Measurements from ENCODE around the gene ALOX12B.
"Not testable (repeated sequence)": the region's sequence is repeated elsewhere in the genome, so short reads cannot be mapped to it uniquely, and the experiment has no call there.

ALOX12B gene

DNA sequence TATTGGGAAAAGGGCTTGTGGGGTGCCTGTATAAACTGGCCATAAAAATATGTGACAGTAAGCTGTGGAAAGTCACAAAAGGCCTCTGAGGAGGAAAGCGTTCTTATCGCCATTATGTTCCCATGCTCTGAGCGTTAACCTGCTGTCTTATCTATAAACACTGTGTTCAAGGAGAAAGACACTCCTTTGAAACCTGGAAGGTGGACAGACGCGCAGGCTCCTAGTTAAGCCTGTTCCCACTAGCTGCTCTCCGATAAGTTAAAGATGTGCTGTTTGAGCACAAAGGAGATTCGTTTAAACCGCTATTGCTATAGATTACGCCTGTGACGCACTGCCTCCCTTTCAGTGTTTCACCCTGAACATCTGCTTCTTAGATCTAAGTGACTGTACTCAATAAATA, 5.2 kb downstream of the ALOX12B start:
- no peak for DNase-seq (ENCODE audit: low spot score)

DNA sequence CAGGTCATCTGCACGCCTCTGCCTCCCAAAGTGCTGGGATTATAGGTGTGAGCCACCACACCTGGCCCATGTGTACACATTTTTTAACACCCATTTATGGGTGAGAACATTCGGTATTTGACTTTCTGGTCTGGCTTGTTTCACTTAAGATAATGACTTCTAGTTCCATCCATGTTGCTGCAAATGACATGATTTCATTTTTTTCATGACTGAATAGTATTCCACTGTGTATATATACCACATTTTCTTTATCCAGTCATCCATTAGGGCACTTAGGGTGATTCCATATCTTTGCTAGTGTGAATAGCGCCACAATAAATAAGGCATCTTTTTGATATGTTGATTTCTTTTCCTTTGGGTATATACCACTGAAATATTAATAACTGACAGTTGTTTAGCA, 5.6 kb downstream of the ALOX12B start:
- DNase-seq (ENCODE audit: low spot score): no peak

DNA sequence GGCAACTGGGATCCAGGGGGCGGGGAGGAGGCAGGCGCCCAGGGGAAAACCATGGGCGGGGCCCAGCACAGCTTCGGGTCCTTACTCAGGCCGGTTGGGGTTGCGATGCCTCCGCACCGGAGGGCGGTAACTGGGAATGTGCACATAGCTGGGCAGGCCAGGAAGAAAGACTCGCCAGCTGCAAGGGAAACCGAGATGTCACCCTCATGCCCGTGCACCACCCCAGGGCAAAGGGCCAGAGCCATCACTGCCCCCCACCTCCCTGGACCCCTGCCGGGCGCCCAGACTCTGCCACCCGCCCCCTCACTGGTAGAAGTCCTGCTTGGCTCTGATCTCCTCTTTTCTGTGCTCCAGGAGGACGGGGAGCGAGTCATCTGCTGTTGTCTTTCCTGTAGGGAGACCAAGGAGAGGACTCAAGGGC, 6.7 kb downstream of the ALOX12B start:
- DNase-seq (ENCODE audit: low spot score): no peak

DNA sequence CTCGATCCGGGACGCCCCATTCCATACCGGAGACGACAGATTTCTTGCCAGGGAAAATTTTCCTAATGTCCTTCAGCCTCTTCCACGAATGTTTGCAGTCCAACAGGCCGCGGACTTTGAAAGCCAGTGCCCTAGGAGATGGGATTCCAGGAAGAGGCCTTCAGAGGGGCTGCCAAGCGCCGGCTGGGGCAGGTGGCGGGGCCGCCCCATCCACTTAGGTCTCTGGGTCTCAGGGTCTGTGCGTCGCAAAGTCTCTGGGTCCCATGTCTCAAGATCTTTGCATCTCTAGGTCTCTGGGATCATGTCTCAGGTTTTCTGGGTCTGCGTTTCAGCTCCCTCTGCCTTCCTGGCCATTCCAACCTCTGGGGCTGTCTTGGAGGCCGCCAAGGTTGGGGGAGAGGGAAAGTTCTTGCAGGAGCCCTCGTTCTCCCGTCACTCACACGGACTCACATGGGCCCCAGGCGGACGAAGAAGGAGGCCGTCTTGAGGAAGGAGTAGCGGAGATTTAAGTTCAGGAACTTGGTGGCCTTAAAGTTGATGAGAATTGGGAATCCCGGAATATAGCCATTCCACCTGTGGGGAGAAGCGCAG, 7.2 kb downstream of the ALOX12B start:
- no peak for DNase-seq (ENCODE audit: low spot score)

DNA sequence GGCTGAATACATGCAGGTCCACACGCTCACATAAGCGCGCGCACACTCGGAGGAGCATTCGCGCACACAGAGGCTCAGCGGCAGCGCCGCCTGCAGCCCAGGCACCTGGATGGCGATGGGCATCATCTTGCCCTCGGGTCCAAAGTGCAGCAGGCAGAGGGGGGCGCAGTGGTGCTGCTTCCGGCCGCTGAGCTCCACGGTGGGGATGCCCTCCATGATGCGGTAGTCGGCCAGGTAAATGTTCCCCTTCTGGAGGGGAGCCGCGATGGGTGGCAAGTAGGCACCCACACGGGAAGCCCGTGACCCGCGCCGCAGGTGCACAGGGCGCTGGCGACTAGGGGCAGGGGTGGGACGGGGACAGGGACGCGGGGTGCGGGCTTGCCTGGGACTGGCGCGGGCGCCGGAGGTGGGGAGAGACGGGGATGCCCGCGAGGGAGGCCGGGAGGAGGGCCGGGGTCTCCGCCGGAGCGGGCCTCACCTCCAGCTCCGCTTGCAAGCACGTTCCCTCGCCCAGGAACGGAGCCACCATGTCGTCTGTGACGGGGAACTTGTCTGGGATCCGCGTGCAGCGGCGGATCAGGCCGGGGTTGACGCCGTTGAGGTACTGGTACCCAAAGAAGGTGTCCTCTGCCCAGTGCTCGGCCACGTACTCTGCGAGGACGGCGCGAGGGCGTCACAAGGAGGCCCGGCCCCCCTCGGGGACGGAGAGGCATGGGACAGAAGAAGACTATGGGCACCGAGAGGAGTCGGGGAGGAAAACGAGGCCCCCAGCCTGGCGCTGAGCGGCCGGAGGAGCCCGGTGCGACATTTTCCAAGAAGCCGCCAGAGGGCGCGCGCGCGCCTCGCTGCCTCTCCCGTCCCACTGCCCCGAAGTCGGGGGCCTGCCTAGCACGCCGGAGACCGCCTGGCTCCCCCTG, 8.0 kb downstream of the ALOX12B start:
- DNase-seq (ENCODE audit: low spot score): peak; percentile 94

DNA sequence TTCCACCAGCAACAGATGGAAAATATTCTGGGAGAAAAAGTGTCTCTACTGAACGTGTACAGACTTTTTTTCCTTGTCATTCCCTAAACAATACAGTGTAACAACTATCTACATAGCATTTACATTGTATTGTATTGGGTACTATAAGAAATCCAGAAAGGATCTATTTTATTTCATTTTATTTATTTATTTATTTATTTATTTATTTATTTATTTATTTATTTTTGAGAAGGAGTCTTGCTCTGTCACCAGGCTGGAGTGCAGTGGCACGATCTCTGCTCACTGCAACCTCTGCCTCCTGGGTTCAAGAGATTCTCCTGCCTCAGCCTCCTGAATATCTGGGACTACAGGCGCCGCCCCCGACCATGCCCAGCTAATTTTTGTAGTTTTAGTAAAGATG, 9.6 kb downstream of the ALOX12B start:
- not testable (repeated sequence) for DNase-seq (ENCODE audit: low spot score)

DNA sequence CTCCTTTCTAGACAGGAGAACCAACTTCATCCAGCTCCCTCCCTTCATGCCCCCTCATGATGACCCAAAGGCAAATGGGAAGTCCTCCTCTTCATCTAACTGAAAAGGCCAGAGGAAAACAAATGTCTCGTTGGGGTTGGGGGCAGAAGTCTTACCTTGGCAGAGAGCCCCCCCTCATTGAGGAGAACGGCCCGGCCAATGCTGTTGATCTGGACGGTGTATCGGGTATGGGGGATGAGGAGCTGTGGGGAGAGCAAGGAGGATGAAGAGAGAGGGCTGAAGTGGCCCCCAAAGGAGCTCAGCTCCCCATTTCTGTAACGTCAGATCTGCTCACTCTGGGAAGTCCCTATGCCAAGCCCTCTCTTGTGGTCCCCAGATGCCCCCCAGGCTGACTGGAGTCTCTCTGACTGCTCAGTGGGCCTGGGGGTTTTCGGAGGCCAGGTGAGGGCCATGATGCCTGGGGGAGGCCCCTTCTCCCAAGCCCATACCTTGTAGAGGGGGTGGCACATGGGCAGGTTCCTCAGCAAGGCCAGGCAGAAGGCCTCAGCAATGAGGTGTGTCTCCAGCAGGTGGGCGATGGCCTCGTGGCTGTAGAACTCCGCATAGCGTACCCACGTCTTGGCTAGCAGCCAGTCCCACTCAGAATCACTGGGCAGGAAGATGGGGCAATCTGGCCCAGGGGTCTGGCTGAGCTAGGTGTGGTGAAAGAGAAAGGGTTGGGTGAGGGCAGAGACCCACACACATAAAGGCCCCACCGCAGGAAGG, 10.8 kb downstream of the ALOX12B start:
- DNase-seq (ENCODE audit: low spot score): no peak

DNA sequence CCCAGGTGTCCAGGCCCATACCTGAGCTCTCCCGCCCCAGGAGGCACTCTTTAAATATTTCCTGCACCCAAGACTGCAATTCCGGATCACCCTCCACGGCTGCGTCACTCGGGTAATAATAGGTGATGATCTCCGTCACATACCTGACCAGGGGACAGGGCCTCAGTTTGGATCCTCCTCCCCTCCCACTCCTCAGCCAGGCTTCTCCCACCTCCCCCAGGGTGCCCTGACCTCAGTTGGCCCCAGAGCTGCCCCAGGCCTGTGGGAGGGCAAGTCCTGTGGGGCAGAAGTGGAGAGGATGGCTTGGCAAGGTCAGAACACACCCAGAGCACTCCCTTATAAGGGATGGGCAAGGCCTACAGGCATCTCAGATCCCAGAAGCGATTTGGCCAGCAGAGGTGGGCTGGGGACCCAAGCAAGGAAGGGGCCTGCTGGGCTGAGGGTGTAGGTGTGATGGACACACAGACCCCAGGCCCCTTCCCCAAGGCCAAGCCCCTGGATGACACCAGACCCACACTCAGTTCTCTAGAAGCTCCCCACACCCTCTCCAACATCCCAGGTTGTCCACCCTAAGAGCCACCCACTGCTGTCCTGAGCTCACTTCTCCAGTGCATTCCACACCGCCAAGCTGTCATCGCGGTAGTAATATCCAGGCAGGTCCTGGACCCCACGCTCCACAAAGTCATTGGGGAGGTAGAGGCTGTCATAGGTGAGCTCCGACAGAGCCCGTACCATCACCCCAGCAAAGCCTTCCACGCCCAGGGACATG, 11.8 kb downstream of the ALOX12B start:
- DNase-seq (ENCODE audit: low spot score): no peak

DNA sequence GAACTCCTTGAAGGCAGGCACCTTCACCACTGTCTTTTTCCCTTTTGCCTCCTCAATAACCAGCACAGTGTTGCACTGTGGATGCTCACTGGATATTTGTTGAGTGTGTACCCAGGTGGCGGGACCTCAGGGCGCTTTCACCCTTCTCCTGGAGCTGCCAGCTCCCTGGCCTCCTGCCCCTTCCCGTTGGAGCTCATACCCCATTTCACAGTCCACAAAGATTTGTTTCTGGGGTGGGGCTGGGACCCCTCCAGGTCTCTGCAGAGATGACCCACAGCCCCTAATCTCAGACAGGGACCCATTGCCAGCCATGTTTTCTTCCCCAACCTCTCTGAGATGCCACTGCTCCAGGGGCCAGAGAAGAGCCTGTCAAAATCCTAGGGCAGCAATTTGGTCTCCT, 12.4 kb downstream of the ALOX12B start:
- no peak for DNase-seq (ENCODE audit: low spot score)

DNA sequence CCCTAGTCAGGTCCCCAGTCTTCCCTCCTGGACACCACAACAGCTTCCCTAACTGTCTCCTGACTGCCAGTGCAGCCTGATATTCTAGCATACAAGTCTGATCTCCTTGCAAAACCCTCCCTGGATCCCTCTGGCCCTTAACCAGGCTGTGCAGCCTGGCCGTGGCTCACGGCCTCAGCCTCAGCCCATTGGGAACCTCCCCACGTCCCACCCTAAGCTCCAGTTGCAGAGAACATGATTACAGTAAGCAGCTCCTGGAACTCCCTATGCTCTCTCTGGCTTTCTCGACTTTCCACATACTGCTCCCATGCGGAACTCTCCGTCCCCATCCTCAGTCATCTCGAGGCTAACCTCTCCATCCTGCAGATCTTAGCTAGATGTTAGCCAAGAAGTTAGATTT, 13.0 kb downstream of the ALOX12B start:
- DNase-seq (ENCODE audit: low spot score): no peak

DNA sequence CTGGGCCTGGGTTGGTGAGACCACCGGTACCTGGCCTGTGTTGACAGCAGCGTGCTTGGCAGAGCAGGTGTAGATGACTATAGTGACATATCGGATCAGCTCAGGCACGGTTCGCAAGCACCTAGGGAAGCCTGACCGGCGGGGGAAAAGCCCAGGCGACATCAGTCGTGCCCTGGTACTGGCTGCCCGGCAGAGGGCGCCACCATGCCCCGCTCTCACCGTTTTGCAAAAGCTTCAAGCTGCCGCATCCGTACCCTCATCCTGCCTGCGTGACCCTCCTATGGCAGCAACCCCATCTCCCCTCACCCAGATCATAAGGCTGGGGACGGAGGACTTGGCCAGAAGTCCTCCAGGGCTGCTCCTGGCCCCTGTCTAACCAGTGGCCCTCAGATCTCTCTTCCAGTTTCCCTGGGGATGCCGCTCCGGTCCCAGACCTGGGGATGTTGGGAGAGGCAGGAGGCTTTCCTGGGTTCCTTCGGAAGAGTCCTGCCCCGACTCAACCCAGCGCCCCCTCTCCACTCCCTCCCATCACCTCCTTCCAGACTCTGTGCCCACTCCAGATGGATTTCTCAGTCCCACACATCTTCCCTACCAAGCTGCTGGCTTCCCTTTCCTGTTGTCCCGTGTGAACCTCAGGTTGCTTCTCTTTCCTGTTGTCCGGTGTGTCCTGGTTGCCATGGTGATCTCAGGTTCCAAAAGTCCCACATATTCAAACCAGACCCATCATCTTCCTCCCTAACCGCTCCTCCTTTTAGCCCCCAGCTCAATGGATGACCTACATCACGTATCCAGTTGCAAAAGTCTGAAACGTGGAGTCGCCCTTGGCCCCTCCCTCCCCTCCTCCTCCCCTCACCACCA, 13.7 kb downstream of the ALOX12B start:
- peak; percentile 92 for DNase-seq (ENCODE audit: low spot score)

DNA sequence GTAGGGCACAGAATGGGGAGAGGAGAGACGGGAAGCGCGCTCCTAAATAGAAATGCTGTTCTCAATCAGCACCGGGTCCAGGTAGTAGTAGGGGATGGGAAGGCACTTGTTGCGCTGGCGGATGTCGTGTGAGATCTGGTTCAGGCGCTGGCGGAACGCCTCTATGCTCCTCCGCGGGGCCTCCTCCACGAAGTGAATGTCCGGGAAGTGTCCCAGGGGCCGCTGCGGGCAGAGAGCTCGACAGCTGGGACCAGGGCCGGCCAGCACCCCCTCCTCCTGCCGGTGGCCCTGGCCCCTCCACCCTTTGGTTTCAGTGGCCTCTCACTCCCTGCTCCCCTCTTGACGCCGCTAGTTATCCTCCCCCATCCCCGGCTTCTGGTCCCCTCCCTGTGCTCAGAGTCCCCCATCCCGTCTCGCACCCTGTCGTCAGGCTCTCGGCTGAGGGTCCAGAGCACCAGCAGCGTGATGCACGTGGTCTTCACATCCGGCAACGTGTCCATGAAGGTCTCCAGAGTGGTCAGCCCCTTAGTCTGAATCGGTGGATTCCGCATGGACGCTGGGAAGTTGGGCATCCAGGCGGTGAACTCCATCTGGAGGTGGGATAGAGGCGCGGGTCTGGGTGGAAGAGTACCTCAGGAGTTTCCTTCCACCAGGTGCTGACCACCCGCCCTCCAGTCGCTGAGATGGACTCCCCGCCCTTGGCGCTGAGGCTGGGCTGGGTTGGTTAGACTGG, 14.6 kb downstream of the ALOX12B start:
- DNase-seq (ENCODE audit: low spot score): no peak

DNA sequence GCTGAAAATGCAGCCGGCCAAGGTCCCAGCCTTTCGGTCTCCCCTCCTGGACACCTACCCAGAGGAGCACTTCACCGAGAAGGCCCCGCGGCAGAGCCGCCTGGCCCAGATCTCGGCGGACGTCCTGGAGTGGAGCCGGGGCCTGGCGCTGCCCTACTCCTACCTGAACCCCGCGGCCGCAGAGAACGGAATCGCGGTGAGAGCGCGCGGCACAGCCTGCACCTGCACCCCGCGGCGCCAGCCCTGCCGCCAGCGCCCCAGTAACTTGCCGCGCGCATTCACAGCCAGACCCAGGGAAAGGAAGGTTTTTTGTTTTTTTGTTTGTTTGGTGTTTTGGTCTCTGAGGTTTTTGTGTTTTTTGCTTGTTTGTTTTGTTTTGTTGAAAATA, 15.2 kb downstream of the ALOX12B start:
- no peak for DNase-seq (ENCODE audit: low spot score)

DNA sequence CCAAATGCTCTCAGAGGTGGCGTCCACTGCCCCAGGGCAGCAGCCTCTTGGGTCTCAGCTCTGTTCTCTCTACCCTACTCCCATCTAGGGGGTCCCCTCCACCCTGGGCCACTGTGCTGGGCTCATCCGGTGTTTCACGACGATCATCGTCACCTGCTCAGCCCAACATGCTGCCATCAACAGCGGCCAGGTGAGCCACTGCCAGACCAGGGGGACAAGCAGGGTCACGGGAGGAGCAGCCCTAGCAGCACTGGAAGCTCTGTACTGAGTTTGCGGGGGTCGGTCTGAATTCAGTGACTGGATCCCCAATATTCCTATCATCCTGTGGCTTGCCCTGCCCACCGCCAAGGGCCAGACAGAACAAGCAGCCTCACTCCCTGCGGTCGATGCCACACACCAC, 16.0 kb downstream of the ALOX12B start:
- no peak for DNase-seq (ENCODE audit: low spot score)

DNA sequence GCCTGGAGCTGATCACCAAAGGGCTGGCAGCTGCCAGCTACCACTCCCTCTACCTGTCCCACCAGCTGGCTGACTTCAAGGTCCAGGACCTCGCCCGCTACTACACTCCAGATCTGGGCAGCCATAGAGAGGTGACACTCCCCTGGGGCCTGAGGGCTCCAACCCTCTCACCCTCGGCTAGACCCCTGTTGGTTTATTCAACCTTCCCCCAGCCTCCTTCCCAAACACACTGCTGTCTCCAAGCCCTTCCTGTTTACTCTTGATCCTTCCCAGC, 18.0 kb downstream of the ALOX12B start:
- DNase-seq (ENCODE audit: low spot score): no peak

DNA sequence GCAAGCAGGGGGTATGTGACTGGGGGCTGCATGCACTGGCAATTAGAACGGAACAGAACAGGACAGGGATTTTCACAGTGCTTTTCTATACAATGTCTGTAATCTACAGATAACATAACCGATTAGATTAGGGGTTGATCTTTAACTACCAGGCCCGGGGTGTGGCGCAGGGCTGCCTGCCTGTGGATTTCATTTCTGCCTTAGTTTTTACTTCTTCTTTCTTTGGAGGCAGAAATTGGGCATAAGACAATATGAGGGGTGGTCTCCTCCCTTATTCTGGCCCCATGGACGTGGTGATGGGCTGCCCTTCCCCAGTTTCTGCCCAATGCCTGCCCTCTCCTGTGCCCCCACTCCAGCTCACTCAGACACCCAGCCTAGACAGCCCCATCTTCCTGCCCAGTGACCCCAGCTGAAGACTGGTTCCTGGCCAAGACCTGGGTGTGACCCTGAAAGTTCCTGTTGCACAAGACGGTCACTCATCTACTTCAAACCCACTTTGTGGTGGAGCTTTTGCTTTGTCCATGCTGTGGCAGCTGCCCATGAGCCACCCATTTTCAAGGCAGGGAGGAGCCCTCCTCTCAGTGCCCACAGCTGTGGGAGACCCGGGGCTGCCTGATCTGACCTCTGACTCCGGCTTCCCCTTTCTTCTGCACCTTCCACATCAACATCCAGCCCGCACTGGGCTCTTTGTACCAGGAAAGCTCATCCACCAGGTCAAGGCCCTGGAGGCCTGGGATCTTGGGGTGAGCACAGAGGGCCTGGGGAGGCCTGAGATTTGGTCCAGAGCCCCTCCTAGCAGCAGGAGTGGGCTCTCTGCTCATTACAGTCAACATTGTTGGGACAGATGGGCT, 18.6 kb downstream of the ALOX12B start:
- no peak for DNase-seq (ENCODE audit: low spot score)

DNA sequence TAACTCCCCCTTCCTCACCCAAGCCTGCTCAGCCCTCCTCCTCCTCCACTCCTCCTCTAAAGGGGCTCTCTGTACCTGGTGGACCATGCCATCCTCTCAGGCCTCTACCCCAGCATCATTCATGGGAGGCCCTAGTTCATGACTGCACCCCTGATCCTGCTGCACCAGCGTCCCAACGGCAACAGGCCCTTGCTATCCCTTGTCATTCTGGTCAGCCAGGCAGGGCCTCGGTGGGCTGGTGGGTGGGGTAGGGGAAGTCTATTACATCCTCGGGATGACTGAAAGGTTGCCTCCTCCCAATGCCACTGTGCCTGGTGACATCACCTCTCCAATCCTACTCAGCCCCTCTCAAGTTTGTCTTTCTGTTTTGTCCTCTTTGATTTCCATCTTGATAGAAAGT, 19.7 kb downstream of the ALOX12B start:
- DNase-seq (ENCODE audit: low spot score): no peak

DNA sequence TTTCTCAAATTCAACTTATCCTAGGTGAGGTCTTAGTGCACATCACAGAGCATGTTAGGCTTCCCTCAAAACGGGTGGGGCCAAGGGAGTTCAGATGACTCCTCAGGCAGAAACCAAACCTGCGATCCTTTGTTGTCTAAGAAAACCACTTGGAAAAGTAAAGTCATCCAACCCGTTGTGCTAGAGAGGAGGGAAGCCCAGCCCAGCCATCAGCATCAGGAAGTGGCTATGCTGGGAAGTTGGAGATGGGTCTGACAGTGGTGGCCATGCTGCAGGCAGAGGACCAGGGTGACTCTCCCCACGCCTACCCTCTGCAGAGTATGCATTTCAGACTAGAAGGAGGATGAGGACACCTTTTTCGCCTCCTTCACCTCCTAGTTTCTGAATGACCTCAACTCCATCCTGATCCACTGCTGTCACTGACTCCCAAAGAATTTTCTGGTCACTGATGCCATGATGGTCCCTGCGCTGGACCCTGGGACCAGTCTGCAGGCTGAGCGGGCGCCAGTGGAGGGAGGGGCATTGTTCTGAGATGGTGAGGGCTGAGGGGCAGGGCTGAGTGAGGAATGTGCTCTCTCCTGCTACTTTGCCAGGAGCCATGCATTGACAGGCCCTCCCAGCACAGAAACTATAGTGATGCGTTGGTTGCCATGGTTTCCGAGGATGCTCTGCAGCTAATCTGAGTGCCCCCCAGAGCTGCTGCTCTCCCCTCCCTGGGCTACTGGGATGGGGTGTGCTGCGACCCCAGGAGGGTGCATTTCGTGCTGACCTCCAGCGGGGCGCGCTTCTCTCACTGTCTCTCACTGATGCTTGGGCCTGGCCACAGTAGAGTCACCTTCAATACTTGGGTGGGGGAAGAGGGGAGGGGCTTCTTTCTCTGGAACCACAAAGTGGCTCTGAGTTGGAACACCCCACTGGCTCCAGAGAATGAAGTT, 20.4 kb downstream of the ALOX12B start:
- no peak for DNase-seq (ENCODE audit: low spot score)

DNA sequence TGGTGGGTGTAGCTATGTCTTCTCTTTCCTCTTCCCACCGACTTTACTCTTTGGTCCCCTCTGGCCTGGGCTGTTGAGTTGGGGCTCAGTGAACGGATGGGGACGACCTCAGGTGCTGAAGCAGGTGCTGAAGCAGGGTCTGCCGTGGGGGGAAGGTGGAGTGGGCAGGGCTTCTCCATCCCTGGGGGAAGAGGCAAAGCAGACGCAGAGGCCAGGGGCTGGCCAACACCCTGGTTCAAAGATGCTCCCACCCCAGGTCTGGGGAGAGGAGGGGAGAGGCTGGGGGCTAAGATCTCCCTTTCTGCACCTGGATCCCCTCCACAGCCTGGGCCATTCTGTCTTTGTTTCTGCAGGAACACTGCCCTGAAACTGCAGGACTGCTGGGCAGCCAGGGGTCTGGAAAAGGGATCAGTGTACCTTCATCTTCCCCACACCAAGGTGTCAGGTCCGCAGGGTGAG, 22.9 kb downstream of the ALOX12B start:
- no peak for DNase-seq (ENCODE audit: low spot score)
